DMS153 treated with DMSO at 0.1 percent for 48 hours (cell line): ENCODE data around the gene FOXO6.

ENCODE experiments used
- DNase-seq: peaks from one replicate; lab custom pipeline; 2025; ENCODE audit not compliant: unreplicated experiment; lab: John Stamatoyannopoulos, UW

The FOXO6 gene

GRCh38 chr1:41397020-41397419 lies 35.8 kb downstream of the FOXO6 start:
- no peak for DNase-seq

DNA sequence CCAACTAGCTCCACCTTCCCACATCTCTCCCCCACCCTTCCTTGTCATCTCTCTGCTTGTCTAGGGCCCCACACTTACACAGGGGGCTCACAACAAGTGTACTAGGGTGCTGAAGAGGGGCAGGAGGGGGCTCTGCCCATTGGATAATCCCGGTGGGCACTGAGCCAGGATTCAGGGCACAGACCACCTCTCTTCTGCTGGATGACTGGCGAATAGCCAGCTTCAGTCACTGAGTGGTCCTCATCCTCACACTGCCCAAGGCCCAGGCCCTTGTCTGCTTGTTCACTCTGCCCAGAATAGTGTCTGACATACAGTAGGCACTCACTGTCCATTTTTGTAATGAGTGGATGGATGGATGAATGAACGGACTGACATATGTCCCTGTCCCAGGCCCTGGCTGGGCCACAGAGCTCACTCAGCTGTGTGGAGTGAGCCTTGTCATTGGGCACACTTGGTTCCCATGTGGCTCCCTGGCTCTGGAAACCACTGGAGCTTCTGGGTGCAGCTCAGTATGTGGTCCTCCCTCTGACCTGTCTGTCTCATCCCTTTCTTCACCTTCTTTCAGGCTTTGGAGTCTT lies 36.6 kb downstream of the FOXO6 start:
- no peak for DNase-seq

- no peak for DNase-seq
Measured at GRCh38 chr1:41399145-41399795, 38.0 kb downstream of the FOXO6 start.

DNA sequence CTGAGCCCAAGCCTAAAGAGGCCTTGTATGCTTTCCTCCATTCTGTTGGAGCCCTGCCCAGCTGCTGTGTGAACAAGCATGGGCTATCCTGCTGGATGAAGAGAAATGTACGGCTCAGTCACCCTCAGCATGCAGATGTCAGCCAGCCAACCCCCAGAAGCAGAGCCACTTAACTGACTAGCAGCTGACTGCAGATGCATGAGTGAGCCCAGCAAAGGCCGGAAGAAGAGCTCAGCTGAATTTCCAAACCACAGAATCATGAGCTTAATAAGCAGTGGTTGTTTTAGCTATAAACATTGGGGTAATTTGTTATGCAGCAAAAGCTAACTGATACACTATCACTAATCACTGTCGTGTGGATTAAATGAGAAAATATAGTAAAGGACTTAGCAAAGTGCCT lies 39.0 kb downstream of the FOXO6 start:
- DNase-seq, result no peak

DNA sequence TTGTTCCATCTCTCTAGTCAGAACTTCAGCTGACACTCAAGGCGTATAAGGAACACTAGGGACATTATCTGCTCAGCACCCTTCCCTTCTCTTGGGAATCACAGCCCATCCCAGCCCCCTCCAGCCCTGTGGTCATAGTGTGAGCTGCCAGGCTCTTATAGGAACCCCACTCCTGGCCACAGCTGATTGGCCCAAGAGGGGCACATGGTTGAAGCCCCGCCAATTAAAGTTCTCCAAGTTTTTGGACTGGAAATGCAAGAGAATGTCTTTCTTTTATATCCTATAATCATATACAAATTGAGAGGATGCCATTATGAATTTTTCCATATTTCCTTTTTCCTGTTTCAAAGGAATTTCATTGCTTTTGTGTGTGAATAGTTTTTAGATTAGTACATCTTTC lies 40.7 kb downstream of the FOXO6 start:
- no peak for DNase-seq

DNA sequence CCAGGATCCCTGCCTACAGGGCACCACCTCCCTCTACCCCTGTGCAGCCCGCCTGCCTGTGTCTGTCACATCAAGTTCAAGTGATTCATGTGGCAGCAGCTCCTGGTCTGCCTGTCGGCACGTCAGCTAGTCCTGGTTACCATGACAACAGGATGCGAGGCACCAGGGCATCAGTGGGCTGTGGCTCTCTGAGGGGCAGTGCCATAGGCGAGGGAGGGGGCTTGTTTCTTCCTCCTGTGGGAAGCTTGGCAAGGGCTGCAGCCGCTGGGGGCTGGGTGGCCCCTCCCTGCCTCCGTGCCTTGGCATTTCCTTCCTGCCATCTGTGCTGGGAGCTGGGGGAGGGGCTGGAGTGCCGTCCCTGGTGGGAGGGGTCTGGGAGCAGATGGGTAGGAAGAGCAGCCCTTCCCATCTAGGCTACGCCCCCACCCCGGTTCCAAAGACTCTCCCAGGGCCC lies 43.1 kb downstream of the FOXO6 start:
- peak; percentile 50 for DNase-seq

- no peak for DNase-seq
Measured at GRCh38 chr1:41407664-41408252, 46.5 kb downstream of the FOXO6 start.

DNA sequence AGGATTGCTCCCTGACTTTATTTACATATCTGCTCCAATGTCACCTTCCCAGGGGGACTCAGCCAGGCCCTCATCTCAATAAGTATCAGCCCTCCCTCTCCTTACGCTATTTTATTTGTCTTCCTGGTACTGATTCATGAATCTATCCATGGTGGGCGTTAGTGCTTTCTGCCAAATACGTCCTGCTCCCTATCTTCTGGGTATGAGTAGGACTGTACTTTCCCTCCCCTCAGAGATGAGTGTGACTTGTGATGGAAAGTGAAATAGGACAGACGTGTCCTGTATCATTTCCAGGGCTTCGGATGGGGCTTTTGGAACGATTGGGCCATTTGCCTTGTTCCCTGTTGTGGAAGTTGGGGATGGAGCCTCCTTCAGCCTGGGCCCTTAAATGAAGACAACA lies 47.5 kb downstream of the FOXO6 start:
- DNase-seq, result no peak

GRCh38 chr1:41409825-41410224 lies 48.6 kb downstream of the FOXO6 start:
- no peak for DNase-seq

GRCh38 chr1:41410462-41410861 lies 49.2 kb downstream of the FOXO6 start:
- no peak for DNase-seq

DNA sequence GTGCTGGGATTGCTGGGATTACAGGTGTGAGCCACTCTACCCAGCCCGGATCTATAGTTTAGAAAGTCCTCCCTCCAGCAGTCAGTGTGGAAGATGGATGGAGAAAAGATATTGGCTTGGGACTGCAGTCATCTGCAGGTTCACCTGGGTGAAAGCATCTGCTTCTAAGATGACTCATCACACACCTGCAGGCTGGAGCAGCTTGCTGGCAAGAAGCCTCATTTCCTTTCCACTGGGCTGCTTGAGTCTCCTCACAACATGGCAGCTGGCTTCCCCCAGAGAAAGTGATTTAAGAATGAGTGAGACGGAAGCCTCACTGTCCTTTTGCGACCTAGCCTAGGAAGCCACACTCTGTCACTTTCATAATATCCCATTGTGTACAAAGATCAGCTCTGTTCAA lies 50.0 kb downstream of the FOXO6 start:
- no peak for DNase-seq

DNA sequence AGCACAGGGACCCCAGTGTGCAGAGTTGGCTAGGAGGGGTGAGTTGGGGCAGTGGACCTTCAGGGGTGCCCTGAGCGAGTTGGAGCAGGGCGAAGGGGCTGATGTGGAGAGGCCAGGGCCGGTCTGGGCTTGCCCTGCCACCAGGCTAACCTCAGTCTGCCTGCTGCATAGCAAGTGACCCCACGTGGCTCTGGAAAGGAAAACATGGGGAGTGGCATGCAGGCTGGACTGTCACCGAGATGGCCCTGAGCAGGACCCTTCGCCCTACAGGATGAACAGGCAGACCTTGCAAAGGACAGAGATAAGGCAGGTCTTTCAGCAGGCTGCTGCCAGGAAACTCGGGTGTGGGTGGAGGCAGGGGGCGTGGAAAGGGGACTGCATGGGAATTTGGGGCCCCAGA lies 51.5 kb downstream of the FOXO6 start:
- peak; percentile 49 for DNase-seq

DNA sequence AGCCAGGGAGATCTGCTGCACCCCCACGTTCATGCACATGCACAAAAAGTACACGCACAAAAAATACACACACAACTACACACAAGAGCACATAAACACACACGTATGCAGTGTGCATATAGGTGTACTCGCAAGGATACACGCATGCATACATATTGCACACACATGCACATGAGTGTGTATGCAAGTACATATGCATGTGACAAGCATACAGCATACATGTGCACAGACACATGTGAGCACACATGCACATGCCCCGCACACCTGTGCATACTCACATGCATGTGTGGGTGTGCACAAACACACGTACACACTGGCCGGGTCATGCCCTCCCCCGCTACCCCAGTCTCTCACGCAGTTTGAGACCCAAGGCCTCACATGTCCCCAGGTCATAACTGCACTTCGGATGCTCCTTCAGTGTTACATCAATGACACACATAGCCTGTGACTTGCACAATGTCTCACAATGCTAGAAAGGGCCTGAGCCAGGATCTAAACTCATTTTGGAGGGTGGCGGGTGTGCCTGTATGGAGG lies 52.6 kb downstream of the FOXO6 start:
- no peak for DNase-seq

GRCh38 chr1:41414296-41414695 lies 53.1 kb downstream of the FOXO6 start:
- DNase-seq, result no peak

DNA sequence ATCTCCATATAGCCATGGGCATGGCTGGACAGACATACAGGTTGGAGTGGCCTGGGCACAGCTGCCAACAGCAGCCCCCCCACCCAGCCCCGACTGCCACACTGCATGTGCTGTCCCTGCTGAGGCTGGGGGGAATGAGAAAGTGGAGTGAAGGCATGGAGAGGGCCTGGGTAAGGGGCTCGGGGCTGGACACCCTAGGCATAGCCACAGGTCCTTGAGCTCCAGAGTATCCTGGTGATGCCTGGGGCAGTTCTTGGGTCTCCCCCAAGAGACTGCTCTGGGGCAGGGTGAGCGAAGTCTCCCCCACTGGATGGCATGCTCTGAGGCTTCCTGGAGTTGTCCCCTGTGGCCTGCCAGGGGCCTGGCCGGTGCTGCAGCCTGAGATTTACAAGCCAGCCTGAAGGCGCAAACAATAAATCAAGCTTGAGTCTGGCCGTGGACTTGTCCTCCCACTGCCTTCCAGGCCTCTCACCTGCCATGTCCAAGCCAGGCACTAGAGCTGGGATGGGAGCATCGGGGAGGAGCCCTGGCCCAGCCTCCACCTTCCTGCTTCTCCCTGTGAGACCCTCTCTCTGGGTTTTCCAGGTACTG lies 53.6 kb downstream of the FOXO6 start:
- peak; percentile 58 for DNase-seq

DNA sequence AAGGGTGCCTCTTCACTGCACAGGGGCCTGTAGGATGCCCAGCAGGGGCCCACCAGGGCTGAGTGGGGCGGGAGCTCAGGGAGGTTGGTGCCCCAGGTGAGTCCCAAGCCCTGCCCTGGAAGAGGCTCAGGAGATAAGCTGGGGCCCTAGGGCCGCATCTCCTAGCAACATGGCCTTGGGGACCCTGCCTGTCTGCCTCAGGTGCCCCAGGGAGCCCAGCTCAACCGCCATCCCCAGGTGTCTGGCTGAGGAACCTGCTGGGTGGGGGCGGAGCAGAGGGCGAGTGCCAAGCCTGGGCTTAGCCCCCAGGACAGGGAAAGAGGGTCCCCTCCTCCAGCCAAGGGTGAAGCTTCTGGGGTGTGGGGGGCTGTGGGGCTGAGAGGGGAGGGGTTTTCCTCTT lies 54.8 kb downstream of the FOXO6 start:
- no peak for DNase-seq

DNA sequence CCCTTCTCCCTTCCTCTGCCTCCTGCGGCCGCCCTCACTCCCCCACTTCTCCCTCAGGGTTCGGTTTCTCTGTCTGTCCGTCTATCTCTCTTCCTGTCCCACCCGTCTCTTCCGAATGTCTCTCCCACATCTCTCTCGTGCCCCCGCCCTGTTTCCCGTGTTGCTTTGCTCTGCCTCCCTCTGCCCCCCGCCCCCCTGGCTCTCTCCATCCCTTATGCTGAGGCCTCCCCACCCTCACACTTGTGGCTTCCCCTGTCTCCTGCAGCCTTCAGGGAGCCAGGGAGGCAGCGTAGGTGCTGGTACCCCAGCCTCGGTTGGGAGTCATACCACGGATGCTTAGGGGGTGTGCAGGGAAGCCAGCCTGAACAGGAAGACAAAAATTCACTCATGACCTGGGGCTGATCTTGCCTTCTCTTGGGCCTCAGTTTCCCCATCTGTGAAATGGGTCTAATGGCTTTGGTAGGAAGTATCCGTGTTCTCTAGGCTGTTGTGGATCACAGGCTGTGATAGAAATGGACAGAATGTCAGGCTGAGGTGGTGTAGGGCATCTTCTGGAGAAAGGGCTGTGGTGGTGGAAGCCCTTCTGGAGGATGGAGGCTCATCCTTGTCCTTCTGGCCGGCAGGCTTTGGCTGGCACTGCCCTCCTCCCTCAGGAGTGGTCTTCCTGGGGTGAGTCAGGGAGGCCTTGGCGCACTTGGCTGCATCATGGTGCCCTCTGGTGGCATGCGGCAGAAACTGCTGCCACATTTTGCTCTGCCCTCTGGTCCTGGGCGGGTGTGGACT lies 55.5 kb downstream of the FOXO6 start:
- DNase-seq, result peak; percentile 57

DNA sequence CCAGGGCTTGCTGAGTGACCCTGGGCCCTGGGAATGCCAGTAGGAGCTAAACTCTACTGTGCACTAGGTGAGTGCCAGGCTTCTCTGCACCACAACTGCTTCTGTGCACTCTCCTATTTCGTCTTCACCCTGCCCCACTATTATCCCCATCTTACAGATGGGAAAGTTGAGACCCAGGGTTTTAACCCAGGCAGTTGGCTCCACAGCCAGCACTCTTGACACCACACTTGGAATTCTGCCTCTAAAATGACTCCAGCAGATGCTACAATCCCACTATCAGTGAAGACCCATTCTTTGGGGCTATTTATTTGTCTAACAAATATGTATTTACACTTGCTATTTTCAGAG lies 56.1 kb downstream of the FOXO6 start:
- no peak for DNase-seq

DNA sequence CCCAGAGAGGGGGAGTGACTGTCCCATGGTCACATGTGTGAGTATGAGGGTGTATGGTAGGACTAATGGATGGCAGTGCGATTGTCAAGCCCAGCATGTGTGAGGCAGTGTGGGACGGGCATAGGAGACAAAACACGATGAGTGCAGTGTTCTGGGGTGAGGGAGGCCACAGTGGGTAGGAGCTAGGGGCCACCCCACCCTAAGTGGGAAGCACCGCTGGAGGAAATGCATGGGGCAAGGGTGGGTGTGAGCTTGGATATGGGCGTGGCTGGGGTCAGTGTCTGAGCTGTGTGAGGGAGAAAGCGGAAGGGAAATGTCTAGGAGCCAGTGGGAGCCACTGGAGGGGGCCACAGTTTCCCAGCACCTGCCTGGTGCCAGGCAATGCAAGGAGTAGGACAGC lies 56.5 kb downstream of the FOXO6 start:
- no peak for DNase-seq

GRCh38 chr1:41418857-41419583 lies 57.8 kb downstream of the FOXO6 start:
- DNase-seq, result peak; percentile 93
